H1 (cell line): ENCODE data around the gene DIP2B.

Experiments used
- CREB1 ChIP-seq: IDR thresholded peaks from 2 replicates; pipeline ENCODE4 v1.6.1; 2012; ENCODE audit warnings: inconsistent platforms
- CTCF ChIP-seq, 3 experiments: IDR thresholded peaks; 1 replicate in 2 of 3; 2 replicates in 1 of 3; pipeline versions ENCODE4 v1.5.1 to v1.6.1; 2011; ENCODE audit warnings: low read length in 3 of 3, mild to moderate bottlenecking in 3 of 3, inconsistent platforms in 2 of 3, low read depth in 1 of 3, moderate library complexity in 1 of 3; ENCODE audit not compliant: insufficient read depth in 1 of 3; ENCODE audit errors: control extremely low read depth in 1 of 3
- GTF2F1 ChIP-seq: IDR thresholded peaks from 2 replicates; pipeline ENCODE4 v1.6.1; 2012; ENCODE audit warnings: low read depth, low read length, improper control_type of control experiment, borderline replicate concordance
- KDM5A ChIP-seq: fragments of 200-600 bp; IDR thresholded peaks from 2 replicates; pipeline ENCODE4 v1.7.1; 2012; ENCODE audit warnings: mild to moderate bottlenecking, low read length, inconsistent platforms, mixed read lengths
- POLR2AphosphoS5 ChIP-seq: IDR thresholded peaks from 2 replicates; pipeline ENCODE4 v1.6.1; 2011; ENCODE audit warnings: low read depth, low read length
- SIRT6 ChIP-seq: IDR thresholded peaks from one replicate; pipeline ENCODE4 v1.7.1; 2012; ENCODE audit warnings: low read length, inconsistent platforms
- SP1 ChIP-seq: IDR thresholded peaks from 2 replicates; pipeline ENCODE4 v1.6.1; 2011; ENCODE audit warnings: low read depth, low read length
- TCF12 ChIP-seq: IDR thresholded peaks from 2 replicates; pipeline ENCODE4 v1.6.1; 2011; ENCODE audit warnings: low read depth, mild to moderate bottlenecking, low read length
- YY1 ChIP-seq: IDR thresholded peaks from 2 replicates; pipeline ENCODE4 v1.6.1; 2011; ENCODE audit warnings: low read depth, mild to moderate bottlenecking, low read length

GRCh38 chr12:50506753-50507473 lies 2.1 kb downstream of the DIP2B start:
- no peak for TF ChIP-seq YY1
- TF ChIP-seq CTCF (IDR thresholded peaks at IDR 0.05; ENCODE audit: control extremely low read depth in 1 of 3, insufficient read depth in 1 of 3, low read depth in 1 of 3, low read length in 3 of 3): no peak
- TF ChIP-seq SP1: no peak
- no peak for TF ChIP-seq SIRT6
- no peak for TF ChIP-seq TCF12
- no peak for TF ChIP-seq CREB1
- no peak for TF ChIP-seq KDM5A
- no peak for TF ChIP-seq POLR2AphosphoS5
- no peak for TF ChIP-seq GTF2F1
